ENCODE results near the gene TMEM63C.

TMEM63C gene

GRCh38 chr14:77241955-77242354, 60.4 kb downstream of the TMEM63C start:
- H2AFZ ChIP-seq (ENCODE audit: low read depth, low read length, severe bottlenecking) = no peak overlapping the region
- no peaks in the 10 kb centered on the region for H3K9me3 ChIP-seq (ENCODE audit: insufficient read depth, low read length)
- H4K20me1 ChIP-seq (ENCODE audit: low read depth, low read length) = no peaks in the 10 kb centered on the region
- H3K27me3 ChIP-seq (ENCODE audit: low read length) = no peaks in the 10 kb centered on the region
- no peaks in the 10 kb centered on the region for H3K9me2 ChIP-seq (replicated peaks; ENCODE audit: insufficient read depth, low read length)
- H3K4me3 ChIP-seq (ENCODE audit: insufficient read depth, low read length, poor library complexity, severe bottlenecking) = no peak overlapping the region
- no peak overlapping the region for H3K9ac ChIP-seq (ENCODE audit: low read length)
- no peak overlapping the region for H3K4me2 ChIP-seq (ENCODE audit: low read depth, low read length, poor library complexity, severe bottlenecking)
- H3K36me3 ChIP-seq (ENCODE audit: low read length) = no peaks in the 10 kb centered on the region
- TF ChIP-seq EZH2phosphoT487 (conservative IDR thresholded peaks at IDR 0.05; ENCODE audit: low read length) (no peak), CTCF (IDR thresholded peaks at IDR 0.05; ENCODE audit: insufficient read depth, low read length, poor library complexity, severe bottlenecking) (no peak)
- H3F3A ChIP-seq (ENCODE audit: insufficient read depth) = no peaks in the 10 kb centered on the region
- H3K79me2 ChIP-seq (ENCODE audit: insufficient read depth, low read length) = no peaks in the 10 kb centered on the region
- H3K27ac ChIP-seq (ENCODE audit: low read depth, low read length) = no peak overlapping the region

- Histone ChIP-seq H4K20me1 (ENCODE audit: low read depth, low read length) (no peaks in the 10 kb centered on the region), H3K4me2 (ENCODE audit: low read depth, low read length, poor library complexity, severe bottlenecking) (no peak overlapping the region), H2AFZ (ENCODE audit: low read depth, low read length, severe bottlenecking) (no peak overlapping the region), H3K79me2 (ENCODE audit: insufficient read depth, low read length) (no peaks in the 10 kb centered on the region), H3K36me3 (ENCODE audit: low read length) (no peaks in the 10 kb centered on the region), H3K27me3 (ENCODE audit: low read length) (no peaks in the 10 kb centered on the region), H3K4me3 (ENCODE audit: insufficient read depth, low read length, poor library complexity, severe bottlenecking) (no peak overlapping the region), H3K9me2 (replicated peaks; ENCODE audit: insufficient read depth, low read length) (no peaks in the 10 kb centered on the region), H3K27ac (ENCODE audit: low read depth, low read length) (no peak overlapping the region), H3K9me3 (ENCODE audit: insufficient read depth, low read length) (no peaks in the 10 kb centered on the region), H3K9ac (ENCODE audit: low read length) (no peak overlapping the region), H3F3A (ENCODE audit: insufficient read depth) (no peaks in the 10 kb centered on the region)
- TF ChIP-seq EZH2phosphoT487 (conservative IDR thresholded peaks at IDR 0.05; ENCODE audit: low read length) (no peak), CTCF (IDR thresholded peaks at IDR 0.05; ENCODE audit: insufficient read depth, low read length, poor library complexity, severe bottlenecking) (no peak)
Observed at GRCh38 chr14:77242752-77243151, 61.2 kb downstream of the TMEM63C start.

DNA sequence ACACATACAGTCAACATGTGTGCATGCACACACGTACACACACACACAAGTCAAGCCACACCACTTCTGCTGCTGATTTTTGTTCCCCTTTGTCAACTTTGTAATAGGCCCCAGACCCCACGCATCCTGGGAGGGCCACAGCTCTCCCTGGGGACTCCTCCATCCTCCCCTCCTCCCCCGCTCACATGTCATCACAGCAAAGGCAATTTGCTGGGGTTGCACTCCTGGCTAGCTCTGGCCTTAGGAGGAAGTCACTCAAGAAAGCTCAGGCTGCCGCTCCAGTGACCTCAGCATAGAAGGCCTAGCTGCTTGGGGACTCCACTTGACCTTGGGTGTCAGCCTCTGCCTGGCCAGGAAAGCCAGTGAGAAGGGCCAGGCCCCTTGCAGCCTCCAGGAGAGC, 62.3 kb downstream of the TMEM63C start:
- Histone ChIP-seq H3K9me2 (replicated peaks; ENCODE audit: insufficient read depth, low read length) (no peaks in the 10 kb centered on the region), H3K4me3 (ENCODE audit: insufficient read depth, low read length, poor library complexity, severe bottlenecking) (no peak overlapping the region), H4K20me1 (ENCODE audit: low read depth, low read length) (no peaks in the 10 kb centered on the region), H3K9me3 (ENCODE audit: insufficient read depth, low read length) (no peaks in the 10 kb centered on the region), H2AFZ (ENCODE audit: low read depth, low read length, severe bottlenecking) (no peak overlapping the region), H3K9ac (ENCODE audit: low read length) (no peak overlapping the region), H3K4me2 (ENCODE audit: low read depth, low read length, poor library complexity, severe bottlenecking) (no peak overlapping the region), H3K36me3 (ENCODE audit: low read length) (no peaks in the 10 kb centered on the region), H3K79me2 (ENCODE audit: insufficient read depth, low read length) (no peaks in the 10 kb centered on the region), H3K27ac (ENCODE audit: low read depth, low read length) (no peak overlapping the region), H3F3A (ENCODE audit: insufficient read depth) (no peaks in the 10 kb centered on the region), H3K27me3 (ENCODE audit: low read length) (no peaks in the 10 kb centered on the region)
- TF ChIP-seq CTCF (IDR thresholded peaks at IDR 0.05; ENCODE audit: insufficient read depth, low read length, poor library complexity, severe bottlenecking) (no peak), EZH2phosphoT487 (conservative IDR thresholded peaks at IDR 0.05; ENCODE audit: low read length) (no peak)
